Adrenal gland (tissue), 12 donors: ENCODE results near the gene GMPPA. TPM values are rescaled to one million over a fixed set of nuclear protein-coding genes. Genes with fewer than 3 reads are reported as not detected.

Experiments
- DNase-seq, 7 donors: peaks; one replicate each; pipeline ENCODE4 v3.0.0-alpha.2; 2019 to 2020
- H3K27ac ChIP-seq, 5 donors: fragments of 200-600 bp; sonication (generic) in 4 of 5; 1 replicate in 3 of 5; 2 replicates in 2 of 5; pipeline versions ENCODE4 v1.5.1 to v1.8.0; 2016 to 2020; ENCODE audit warnings: mild to moderate bottlenecking in 1 of 5
- H3K27me3 ChIP-seq: fragments of 200-600 bp; 2 replicates; pipeline ENCODE4 v1.8.0; 2021
- H3K36me3 ChIP-seq, 2 donors: fragments of 200-600 bp; replicated peaks in 1 of 2; 1 replicate in 1 of 2; 2 replicates in 1 of 2; pipeline versions ENCODE4 v1.5.1 to v1.8.0; 2018 to 2022
- H3K4me1 ChIP-seq, 2 donors: fragments of 200-600 bp; replicated peaks in 1 of 2; 1 replicate in 1 of 2; 2 replicates in 1 of 2; pipeline versions ENCODE4 v1.5.1 to v1.8.0; 2018 to 2021
- H3K4me3 ChIP-seq, 4 donors: fragments of 200-600 bp; sonication (generic) in 3 of 4; one replicate each; pipeline ENCODE4 v1.5.1; 2016 to 2018
- H3K9me3 ChIP-seq, 3 donors: fragments of 200-600 bp; sonication (generic) in 1 of 3; replicated peaks in 1 of 3; 1 replicate in 2 of 3; 2 replicates in 1 of 3; pipeline versions ENCODE4 v1.5.1 to v1.8.0; 2016 to 2021
- CTCF ChIP-seq, 6 experiments: fragments of 450-650 bp in 4 of 6; fragments of 200-600 bp in 2 of 6; sonication (generic) in 1 of 6; IDR thresholded peaks; 1 replicate in 5 of 6; 2 replicates in 1 of 6; pipeline versions ENCODE4 v1.5.1 to v1.8.0; 2016 to 2021; ENCODE audit warnings: antibody characterized with exemption in 6 of 6, mild to moderate bottlenecking in 2 of 6, moderate library complexity in 1 of 6
- POLR2A ChIP-seq, 2 donors: fragments of 450-650 bp; IDR thresholded peaks; one replicate each; pipeline ENCODE4 v1.6.1; 2017; ENCODE audit warnings: antibody characterized with exemption in 2 of 2, mild to moderate bottlenecking in 2 of 2, moderate library complexity in 1 of 2
- WGBS, 4 donors: extraction: QIAGEN DNeasy Blood & Tissue Kit in 2 of 4; methylation state at CpG; one replicate each; pipeline versions ENCODE4 v1.1.5 to v1.1.7; 2013 to 2017; 5-methylcytosine and 5-hydroxymethylcytosine counted together
- intact Hi-C, 2 donors: fragments of 100-400 bp; cut with DNase I; formaldehyde crosslinking; loops; one replicate each; pipeline versions ENCODE4 v1.14.1 to v1.15.0; 2022 to 2023
- polyA plus RNA-seq, 3 donors: library from polyadenylated mRNA; stranded (reverse); fragments of 200-250 nt in 2 of 3; fragments of 350-450 nt in 1 of 3; fragmentation: Illumina TruSeq in 1 of 3; extraction: RNeasy Lipid Tissue Mini Kit (QIAGEN cat#74804) in 1 of 3; gene quantifications; one replicate each; pipeline ENCODE4 v1.2.3, GENCODE V29; 2013 to 2014
- total RNA-seq, 9 donors: library from RNA; depleted of rRNA in 4 of 9; stranded (reverse); fragments of >200 nt in 4 of 9; fragments of 120-200 nt in 1 of 9; fragmentation: NEBNext Ultra II Directional in 1 of 9; extraction: Animal tissue kit (Norgen Biotek cat#: 25700) in 1 of 9; gene quantifications; one replicate each; pipeline versions ENCODE4 v1.1.0 to v1.2.4, GENCODE V29; 2013 to 2023
- donor health status: healthy with polysubstance abuse.
- donor health status: Bipolar disorder and iron deficiency.
- donor health status: DM: yes; HTN: yes; CAD: no.
- donor health status: DM: no; HTN: no; CAD: no.
- donor health status: DM: no; HTN: no; CAD: no.
- donor health status: DM: yes; HTN: yes; CAD: no.

Gene GMPPA
- total and polyA plus RNA-seq, 12 donors, result 23.0 to 72.2 (median 35.3) TPM

GRCh38 chr2:219490600-219491130 lies 8.0 kb upstream of the GMPPA start:
- Histone ChIP-seq H3K4me3 (no peak overlapping the region), H3K27me3 (peaks cover 10% of the 10 kb centered on the region), H3K27ac (no peak overlapping the region), H3K4me1 (peaks cover 0 to 4% of the 10 kb centered on the region in 2 donors), H3K36me3 (no peaks in the 10 kb centered on the region), H3K9me3 (no peaks in the 10 kb centered on the region)
- DNase-seq, result no peak
- intact Hi-C loops, result loop anchor here in 1 of 2 donors (5.0 kb wide), 1 partner anchor 37 kb away; no protein-coding TSS in a partner anchor
- TF ChIP-seq CTCF (IDR thresholded peaks at IDR 0.05) (no peak), POLR2A (IDR thresholded peaks at IDR 0.05) (no peak)
- 73 to 96% (median 88%) methylated on average over 4 to 10 of the region's 10 CpGs for WGBS, 4 donors

GRCh38 chr2:219491278-219491963 lies 7.3 kb upstream of the GMPPA start:
- peaks cover 0 to 5% of the 10 kb centered on the region in 2 donors for H3K4me1 ChIP-seq
- no peak for DNase-seq
- H3K4me3 ChIP-seq, result no peak overlapping the region
- WGBS, 4 donors, result 73 to 88% (median 82%) methylated on average over 10 to 14 of the region's 14 CpGs
- no peaks in the 10 kb centered on the region for H3K9me3 ChIP-seq
- H3K27me3 ChIP-seq, result peaks cover 12% of the 10 kb centered on the region
- no peak overlapping the region for H3K27ac ChIP-seq
- intact Hi-C loops, result loop anchor here in 1 of 2 donors (5.0 kb wide), 1 partner anchor 36 kb away; no protein-coding TSS in a partner anchor
- no peaks in the 10 kb centered on the region for H3K36me3 ChIP-seq
- no peak for TF ChIP-seq CTCF (IDR thresholded peaks at IDR 0.05)

DNA sequence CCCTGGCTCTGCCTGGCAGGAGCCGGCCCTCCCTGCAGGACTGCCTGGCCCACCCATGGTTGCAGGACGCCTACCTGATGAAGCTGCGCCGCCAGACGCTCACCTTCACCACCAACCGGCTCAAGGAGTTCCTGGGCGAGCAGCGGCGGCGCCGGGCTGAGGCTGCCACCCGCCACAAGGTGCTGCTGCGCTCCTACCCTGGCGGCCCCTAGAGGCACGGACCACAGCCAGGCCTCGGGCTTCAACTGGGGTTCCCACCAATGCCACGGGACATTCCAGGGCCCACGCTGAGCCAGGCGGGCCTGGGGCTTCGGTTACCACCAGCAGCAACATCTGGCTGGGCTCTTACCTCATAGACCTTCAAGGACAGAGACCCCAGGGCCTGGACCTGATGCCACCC lies 6.1 kb upstream of the GMPPA start:
- peaks cover 0 to 13% of the 10 kb centered on the region in 2 donors for H3K4me1 ChIP-seq
- H3K9me3 ChIP-seq, result no peaks in the 10 kb centered on the region
- DNase-seq, result no peak
- 36 to 80% (median 74%) methylated on average over 4 to 20 of the region's 20 CpGs for whole genome bisulfite sequencing, 4 donors
- H3K36me3 ChIP-seq, result no peaks in the 10 kb centered on the region
- H3K4me3 ChIP-seq, result no peak overlapping the region
- peaks cover 12% of the 10 kb centered on the region for H3K27me3 ChIP-seq
- H3K27ac ChIP-seq, result no peak overlapping the region
- TF ChIP-seq CTCF (IDR thresholded peaks at IDR 0.05) (no peak), POLR2A (IDR thresholded peaks at IDR 0.05) (no peak)
- intact Hi-C loops, result loop anchor here in 1 of 2 donors (5.0 kb wide), 1 partner anchor 35 kb away; no protein-coding TSS in a partner anchor

DNA sequence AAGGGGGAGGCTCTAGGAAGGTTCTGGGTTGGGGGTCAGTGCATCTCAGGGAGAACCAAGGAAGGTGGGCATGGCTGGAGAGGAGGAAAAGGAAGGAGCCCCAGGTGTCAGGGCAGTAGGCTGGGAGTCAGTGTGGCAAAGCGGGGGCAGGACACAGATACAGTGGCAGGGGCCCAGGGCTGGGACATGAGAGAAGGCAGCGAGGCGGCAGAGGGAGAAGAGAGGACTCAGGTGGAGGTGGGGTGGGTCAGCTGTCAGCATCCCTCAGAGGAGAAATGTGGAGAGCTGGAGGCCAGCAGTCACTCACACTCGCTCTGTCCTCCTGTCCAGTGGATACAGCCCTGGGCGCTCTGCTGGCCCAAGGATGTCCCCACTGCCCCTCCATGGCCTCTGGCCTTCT lies 5.6 kb upstream of the GMPPA start:
- no peak for TF ChIP-seq CTCF (IDR thresholded peaks at IDR 0.05)
- TF ChIP-seq POLR2A (IDR thresholded peaks at IDR 0.05), result no peak
- 84 to 100% (median 95%) methylated on average over 5 of the region's 5 CpGs for WGBS, 4 donors
- Histone ChIP-seq H3K9me3 (no peaks in the 10 kb centered on the region), H3K27me3 (peaks cover 12% of the 10 kb centered on the region), H3K36me3 (no peaks in the 10 kb centered on the region), H3K27ac (no peak overlapping the region), H3K4me1 (peaks cover 0 to 16% of the 10 kb centered on the region in 2 donors), H3K4me3 (no peak overlapping the region)
- intact Hi-C loops, result loop anchor here in 1 of 2 donors (5.0 kb wide), 1 partner anchor 34 kb away; no protein-coding TSS in a partner anchor
- DNase-seq, result no peak
